IgD-negative memory B cell (primary cell): ENCODE results near the gene COPS3. TPM values are rescaled to one million over a fixed set of nuclear protein-coding genes. Genes with fewer than 3 reads are reported as not detected.

Experiments used
- H3K27ac Mint-ChIP-seq, 3 donors: one replicate each; pipeline ENCODE4 v1.8.0; 2020 to 2022; ENCODE audit warnings: mild to moderate bottlenecking in 3 of 3, mixed read lengths in 3 of 3, moderate library complexity in 1 of 3
- H3K27me3 Mint-ChIP-seq: one replicate; pipeline ENCODE4 v1.8.0; 2021; ENCODE audit warnings: mixed read lengths
- H3K36me3 Mint-ChIP-seq: one replicate; pipeline ENCODE4 v1.8.0; 2020; ENCODE audit warnings: mild to moderate bottlenecking, mixed read lengths
- H3K4me1 Mint-ChIP-seq, 3 donors: one replicate each; pipeline ENCODE4 v1.8.0; 2020 to 2022; ENCODE audit warnings: mixed read lengths in 3 of 3, mild to moderate bottlenecking in 1 of 3
- H3K4me3 Mint-ChIP-seq, 4 donors: one replicate each; pipeline ENCODE4 v1.8.0; 2020 to 2022; ENCODE audit warnings: mild to moderate bottlenecking in 4 of 4, mixed read lengths in 4 of 4, moderate library complexity in 3 of 4
- H3K9me3 Mint-ChIP-seq, 3 donors: one replicate each; pipeline ENCODE4 v1.8.0; 2020 to 2021; ENCODE audit warnings: mixed read lengths in 3 of 3, mild to moderate bottlenecking in 1 of 3
- polyA plus RNA-seq: library from polyadenylated mRNA; unstranded; fragments of 300-500 nt; fragmentation: Illumina TruSeq; gene quantifications from one replicate; pipeline ENCODE4 v1.2.3, GENCODE V29; 2021

COPS3 gene
- 87.0 TPM for polyA plus RNA-seq

GRCh38 chr17:17280613-17281549 lies at the start of gene COPS3:
Gene COPS3, minus strand, starts transcription at chr17:17281246. Its CDS starts 60 bp downstream, at chr17:17281186.
- no peaks in the 10 kb centered on the region for H3K27me3 Mint-ChIP-seq

GRCh38 chr17:17328251-17328650 lies 47.2 kb upstream of the COPS3 start:
- Mint-ChIP-seq H3K4me3 (no peak overlapping the region), H3K27ac (no peak overlapping the region), H3K36me3 (no peaks in the 10 kb centered on the region), H3K4me1 (peaks cover 0 to 1% (median 0%) of the 10 kb centered on the region in 3 donors), H3K27me3 (no peaks in the 10 kb centered on the region), H3K9me3 (no peaks in the 10 kb centered on the region)

More at GRCh38 chr17:17280613-17281549, at the start of gene COPS3:
- Mint-ChIP-seq H3K4me3 (peak within 1 kb of the TSS; percentile 87 to 96 (median 92)), H3K4me1 (peaks cover 25 to 34% (median 28%) of the 10 kb centered on the region in 3 donors), H3K27ac (peak within 1 kb of the TSS; percentile 81 to 97 (median 97)), H3K9me3 (no peaks in the 10 kb centered on the region), H3K36me3 (no peaks in the 10 kb centered on the region)

GRCh38 chr17:17326275-17326875 lies 45.3 kb upstream of the COPS3 start:
- Mint-ChIP-seq H3K9me3 (no peaks in the 10 kb centered on the region), H3K4me1 (no peaks in the 10 kb centered on the region), H3K27ac (peak overlapping the region in 1 of 3 donors; percentile 13), H3K36me3 (no peaks in the 10 kb centered on the region), H3K27me3 (no peaks in the 10 kb centered on the region), H3K4me3 (peak overlapping the region in 1 of 4 donors; percentile 8)

- H3K9me3 Mint-ChIP-seq = no peaks in the 10 kb centered on the region
- H3K36me3 Mint-ChIP-seq = no peaks in the 10 kb centered on the region
- H3K27me3 Mint-ChIP-seq = no peaks in the 10 kb centered on the region
- H3K4me3 Mint-ChIP-seq = no peak overlapping the region
- no peaks in the 10 kb centered on the region for H3K4me1 Mint-ChIP-seq
- H3K27ac Mint-ChIP-seq = peak overlapping the region in 1 of 3 donors; percentile 13
Measured at GRCh38 chr17:17325816-17326215, 44.8 kb upstream of the COPS3 start.

GRCh38 chr17:17325228-17325627 lies 44.2 kb upstream of the COPS3 start:
- H3K9me3 Mint-ChIP-seq = no peaks in the 10 kb centered on the region
- H3K27me3 Mint-ChIP-seq = no peaks in the 10 kb centered on the region
- no peak overlapping the region for H3K4me3 Mint-ChIP-seq
- no peaks in the 10 kb centered on the region for H3K4me1 Mint-ChIP-seq
- no peaks in the 10 kb centered on the region for H3K36me3 Mint-ChIP-seq
- H3K27ac Mint-ChIP-seq = no peak overlapping the region

- H3K27me3 Mint-ChIP-seq = no peaks in the 10 kb centered on the region
- H3K9me3 Mint-ChIP-seq = no peaks in the 10 kb centered on the region
- H3K27ac Mint-ChIP-seq = no peak overlapping the region
- no peaks in the 10 kb centered on the region for H3K4me1 Mint-ChIP-seq
- no peaks in the 10 kb centered on the region for H3K36me3 Mint-ChIP-seq
- H3K4me3 Mint-ChIP-seq = no peak overlapping the region
Measured at GRCh38 chr17:17324616-17325015, 43.6 kb upstream of the COPS3 start.

GRCh38 chr17:17322516-17323510 lies 41.8 kb upstream of the COPS3 start:
- Mint-ChIP-seq H3K9me3 (no peaks in the 10 kb centered on the region), H3K27ac (no peak overlapping the region), H3K4me1 (no peaks in the 10 kb centered on the region), H3K27me3 (no peaks in the 10 kb centered on the region), H3K4me3 (no peak overlapping the region), H3K36me3 (no peaks in the 10 kb centered on the region)

GRCh38 chr17:17321356-17322025 lies 40.4 kb upstream of the COPS3 start:
- no peaks in the 10 kb centered on the region for H3K4me1 Mint-ChIP-seq
- no peaks in the 10 kb centered on the region for H3K27me3 Mint-ChIP-seq
- H3K36me3 Mint-ChIP-seq = no peaks in the 10 kb centered on the region
- no peak overlapping the region for H3K27ac Mint-ChIP-seq
- H3K4me3 Mint-ChIP-seq = no peak overlapping the region
- no peaks in the 10 kb centered on the region for H3K9me3 Mint-ChIP-seq

GRCh38 chr17:17320911-17321220 lies 39.8 kb upstream of the COPS3 start:
- no peak overlapping the region for H3K27ac Mint-ChIP-seq
- no peaks in the 10 kb centered on the region for H3K27me3 Mint-ChIP-seq
- no peaks in the 10 kb centered on the region for H3K36me3 Mint-ChIP-seq
- H3K4me3 Mint-ChIP-seq = no peak overlapping the region
- no peaks in the 10 kb centered on the region for H3K9me3 Mint-ChIP-seq
- no peaks in the 10 kb centered on the region for H3K4me1 Mint-ChIP-seq

GRCh38 chr17:17320188-17320910 lies 39.3 kb upstream of the COPS3 start:
- Mint-ChIP-seq H3K4me3 (no peak overlapping the region), H3K9me3 (no peaks in the 10 kb centered on the region), H3K4me1 (no peaks in the 10 kb centered on the region), H3K27ac (no peak overlapping the region), H3K27me3 (no peaks in the 10 kb centered on the region), H3K36me3 (no peaks in the 10 kb centered on the region)

- peaks cover 0 to 5% (median 4%) of the 10 kb centered on the region in 3 donors for H3K4me1 Mint-ChIP-seq
- H3K9me3 Mint-ChIP-seq = no peaks in the 10 kb centered on the region
- no peaks in the 10 kb centered on the region for H3K27me3 Mint-ChIP-seq
- H3K36me3 Mint-ChIP-seq = no peaks in the 10 kb centered on the region
- H3K27ac Mint-ChIP-seq = no peak overlapping the region
- no peak overlapping the region for H3K4me3 Mint-ChIP-seq
Measured at GRCh38 chr17:17315142-17315821, 34.2 kb upstream of the COPS3 start.

- peaks cover 0 to 5% (median 4%) of the 10 kb centered on the region in 3 donors for H3K4me1 Mint-ChIP-seq
- H3K9me3 Mint-ChIP-seq = no peaks in the 10 kb centered on the region
- no peaks in the 10 kb centered on the region for H3K27me3 Mint-ChIP-seq
- peaks cover 2% of the 10 kb centered on the region for H3K36me3 Mint-ChIP-seq
- no peak overlapping the region for H3K4me3 Mint-ChIP-seq
- no peak overlapping the region for H3K27ac Mint-ChIP-seq
Measured at GRCh38 chr17:17314501-17315071, 33.5 kb upstream of the COPS3 start.

- H3K36me3 Mint-ChIP-seq = peaks cover 2% of the 10 kb centered on the region
- H3K4me3 Mint-ChIP-seq = no peak overlapping the region
- H3K4me1 Mint-ChIP-seq = peaks cover 0 to 5% (median 4%) of the 10 kb centered on the region in 3 donors
- no peaks in the 10 kb centered on the region for H3K9me3 Mint-ChIP-seq
- H3K27ac Mint-ChIP-seq = no peak overlapping the region
- H3K27me3 Mint-ChIP-seq = no peaks in the 10 kb centered on the region
Measured at GRCh38 chr17:17313350-17313991, 32.4 kb upstream of the COPS3 start.
